ENCODE data around the gene LY9. TPM values are rescaled to one million over a fixed set of nuclear protein-coding genes. Genes with fewer than 3 reads are reported as not detected.
"Not testable (repeated sequence)": the region's sequence is repeated elsewhere in the genome, so short reads cannot be mapped to it uniquely, and the experiment has no call there.

The LY9 gene
- total RNA-seq, 1 experiment from 2014 or later = 6.9 TPM

DNA sequence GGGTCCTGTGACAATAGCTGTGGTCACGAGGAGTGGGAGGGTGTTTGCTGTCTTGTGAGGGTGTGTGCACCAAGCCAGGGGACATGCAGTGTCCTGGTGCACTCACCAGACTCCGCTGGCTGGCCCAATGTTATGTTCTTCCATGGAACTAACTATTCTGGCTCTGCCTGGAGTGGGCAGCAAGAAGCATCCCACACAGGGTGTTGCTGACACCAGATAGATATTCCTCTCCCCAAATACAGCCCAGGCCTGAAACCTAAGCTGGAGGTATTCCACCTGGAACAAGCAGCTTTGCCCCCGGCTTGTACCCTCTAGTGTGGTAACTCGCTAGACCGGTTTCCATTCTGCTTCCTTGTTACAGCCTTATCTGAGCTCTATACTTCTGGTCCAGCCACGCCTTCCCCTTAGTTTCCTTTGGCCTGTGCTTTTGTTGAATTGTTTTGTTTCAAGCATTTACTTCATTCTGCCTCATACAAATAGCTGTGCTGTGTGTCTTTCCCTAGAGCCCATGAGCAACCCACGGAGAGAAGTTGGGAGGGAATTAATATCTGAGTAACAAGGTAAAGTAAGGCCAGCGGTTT is 14.7 kb upstream of the LY9 start:
- peak overlapping the region; percentile 74 for H2AFZ ChIP-seq
- H3K9me2 ChIP-seq (ENCODE audit: insufficient read depth) = no peaks in the 10 kb centered on the region
- no peaks in the 10 kb centered on the region for H3K9me3 ChIP-seq (ENCODE audit: insufficient read depth, low read depth)
- H3K4me2 ChIP-seq = peak overlapping the region; percentile 81
- peaks cover 22% of the 10 kb centered on the region for H3F3A ChIP-seq (ENCODE audit: insufficient read depth, low read depth)
- H3K27me3 ChIP-seq (ENCODE audit: insufficient read depth, low read depth) = no peaks in the 10 kb centered on the region
- intact Hi-C loops (cut with micrococcal nuclease; ENCODE audit: unreplicated experiment) = loop anchor here (1.0 to 5.0 kb wide), 6 partner anchors 29 to 99 kb away; no protein-coding TSS in a partner anchor
- ChIA-PET POLR2A (ENCODE audit: unreplicated experiment) (interaction anchor here (0.7 to 1.0 kb wide), 3 partner anchors 33 to 315 kb away, joined by 3 read pairs; no protein-coding TSS in a partner anchor), CTCF (interaction anchor here (0.5 to 2.0 kb wide), 8 partner anchors 12 to 239 kb away, joined by 3 to 8 read pairs (median 4); no protein-coding TSS in a partner anchor)
- no peaks in the 10 kb centered on the region for H3K79me2 ChIP-seq (ENCODE audit: low read depth)
- TF ChIP-seq, protein P1, sequence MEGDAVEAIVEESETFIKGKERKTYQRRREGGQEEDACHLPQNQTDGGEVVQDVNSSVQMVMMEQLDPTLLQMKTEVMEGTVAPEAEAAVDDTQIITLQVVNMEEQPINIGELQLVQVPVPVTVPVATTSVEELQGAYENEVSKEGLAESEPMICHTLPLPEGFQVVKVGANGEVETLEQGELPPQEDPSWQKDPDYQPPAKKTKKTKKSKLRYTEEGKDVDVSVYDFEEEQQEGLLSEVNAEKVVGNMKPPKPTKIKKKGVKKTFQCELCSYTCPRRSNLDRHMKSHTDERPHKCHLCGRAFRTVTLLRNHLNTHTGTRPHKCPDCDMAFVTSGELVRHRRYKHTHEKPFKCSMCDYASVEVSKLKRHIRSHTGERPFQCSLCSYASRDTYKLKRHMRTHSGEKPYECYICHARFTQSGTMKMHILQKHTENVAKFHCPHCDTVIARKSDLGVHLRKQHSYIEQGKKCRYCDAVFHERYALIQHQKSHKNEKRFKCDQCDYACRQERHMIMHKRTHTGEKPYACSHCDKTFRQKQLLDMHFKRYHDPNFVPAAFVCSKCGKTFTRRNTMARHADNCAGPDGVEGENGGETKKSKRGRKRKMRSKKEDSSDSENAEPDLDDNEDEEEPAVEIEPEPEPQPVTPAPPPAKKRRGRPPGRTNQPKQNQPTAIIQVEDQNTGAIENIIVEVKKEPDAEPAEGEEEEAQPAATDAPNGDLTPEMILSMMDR (conservative IDR thresholded peaks at IDR 0.05) = no peak
- no peak for TF ChIP-seq EZH2 (IDR thresholded peaks at IDR 0.05; ENCODE audit: low read depth)
- peak overlapping the region; percentile 81 for H3K27ac ChIP-seq
- H3K36me3 ChIP-seq (ENCODE audit: low read depth) = no peaks in the 10 kb centered on the region
- BruUV-seq (replicated peaks) = no TSS peak
- H4K20me1 ChIP-seq (ENCODE audit: insufficient read depth) = no peaks in the 10 kb centered on the region
- peak; percentile 74 to 85 for DNase-seq
- H3K4me3 ChIP-seq = peak overlapping the region; percentile 46; the same call in 1 of the 2 replicates
- peaks cover 29% of the 10 kb centered on the region for H3K4me1 ChIP-seq (replicated peaks; ENCODE audit: insufficient read depth)

- BruUV-seq (replicated peaks) = TSS peak; percentile 59
Observed at GRCh38 chr1:160781914-160782689, 13.9 kb upstream of the LY9 start.

DNA sequence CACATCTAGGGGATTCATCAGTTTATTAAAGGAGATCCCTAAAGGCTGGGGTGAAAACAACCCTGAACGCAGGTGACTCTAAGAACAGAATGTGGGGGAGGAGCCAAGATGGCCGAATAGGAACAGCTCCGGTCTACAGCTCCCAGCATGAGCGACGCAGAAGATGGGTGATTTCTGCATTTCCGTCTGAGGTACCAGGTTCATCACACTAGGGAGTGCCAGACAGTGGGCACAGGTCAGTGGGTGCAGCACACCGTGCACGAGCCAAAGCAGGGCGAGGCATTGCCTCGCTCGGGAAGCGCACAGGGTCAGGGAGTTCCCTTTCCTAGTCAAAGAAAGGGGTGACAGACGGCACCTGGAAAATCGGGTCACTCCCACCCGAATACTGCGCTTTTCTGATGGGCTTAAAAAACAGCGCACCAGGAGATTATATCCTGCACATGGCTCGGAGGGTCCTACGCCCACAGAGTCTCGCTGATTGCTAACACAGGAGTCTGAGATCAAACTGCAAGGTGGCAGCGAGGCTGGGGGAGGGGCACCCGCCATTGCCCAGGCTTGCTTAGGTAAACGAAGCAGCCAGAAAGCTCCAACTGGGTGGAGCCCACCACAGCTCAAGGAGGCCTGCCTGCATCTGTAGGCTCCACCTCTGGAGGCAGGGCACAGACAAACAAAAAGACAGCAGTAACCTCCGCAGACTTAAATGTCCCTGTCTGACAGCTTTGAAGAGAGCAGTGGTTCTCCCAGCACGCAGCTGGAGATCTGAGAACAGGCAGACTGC is 12.8 kb upstream of the LY9 start:
- peaks cover 22% of the 10 kb centered on the region for H3F3A ChIP-seq (ENCODE audit: insufficient read depth, low read depth)
- H3K27me3 ChIP-seq (ENCODE audit: insufficient read depth, low read depth); H2AFZ ChIP-seq; H3K27ac ChIP-seq; H3K9me3 ChIP-seq (ENCODE audit: insufficient read depth, low read depth); DNase-seq; H4K20me1 ChIP-seq (ENCODE audit: insufficient read depth); H3K9me2 ChIP-seq (ENCODE audit: insufficient read depth); H3K79me2 ChIP-seq (ENCODE audit: low read depth); H3K36me3 ChIP-seq (ENCODE audit: low read depth); POLR2A ChIA-PET (ENCODE audit: unreplicated experiment); BruUV-seq (replicated peaks); H3K4me3 ChIP-seq: not testable (repeated sequence)
- intact Hi-C loops (cut with micrococcal nuclease; ENCODE audit: unreplicated experiment) = loop anchor here (5.0 kb wide), 2 partner anchors 56 to 101 kb away; no protein-coding TSS in a partner anchor
- CTCF ChIA-PET = interaction anchor here (0.6 kb wide), 1 partner anchor 172 kb away, joined by 3 read pairs; the partner anchor contains the start of gene ITLN2
- peaks cover 29% of the 10 kb centered on the region for H3K4me1 ChIP-seq (replicated peaks; ENCODE audit: insufficient read depth)
- peak overlapping the region; percentile 81; the same call in 1 of the 2 replicates for H3K4me2 ChIP-seq

More at GRCh38 chr1:160781914-160782689, 13.9 kb upstream of the LY9 start:
- H3K36me3 ChIP-seq (ENCODE audit: low read depth) = no peaks in the 10 kb centered on the region
- H3F3A ChIP-seq (ENCODE audit: insufficient read depth, low read depth) = peaks cover 22% of the 10 kb centered on the region
- peaks cover 29% of the 10 kb centered on the region for H3K4me1 ChIP-seq (replicated peaks; ENCODE audit: insufficient read depth)
- H3K27me3 ChIP-seq (ENCODE audit: insufficient read depth, low read depth) = no peaks in the 10 kb centered on the region
- TF ChIP-seq EZH2 (IDR thresholded peaks at IDR 0.05; ENCODE audit: low read depth) = no peak
- TF ChIP-seq, protein P1 (conservative IDR thresholded peaks at IDR 0.05) = no peak
- ChIA-PET POLR2A (ENCODE audit: unreplicated experiment) (interaction anchor here (0.5 to 1.0 kb wide), 5 partner anchors 12 to 103 kb away, joined by 3 to 5 read pairs (median 3); partner anchors contain the start of gene ITLN1), CTCF (interaction anchor here (0.5 to 2.0 kb wide), 6 partner anchors 13 to 401 kb away, joined by 3 to 7 read pairs (median 4); no protein-coding TSS in a partner anchor)
- no peaks in the 10 kb centered on the region for H3K9me2 ChIP-seq (ENCODE audit: insufficient read depth)
- H4K20me1 ChIP-seq (ENCODE audit: insufficient read depth) = no peaks in the 10 kb centered on the region
- intact Hi-C loops (cut with micrococcal nuclease; ENCODE audit: unreplicated experiment) = loop anchor here (1.0 to 5.0 kb wide), 6 partner anchors 28 to 100 kb away; no protein-coding TSS in a partner anchor
- H3K79me2 ChIP-seq (ENCODE audit: low read depth) = no peaks in the 10 kb centered on the region
- H3K4me2 ChIP-seq = peak overlapping the region; percentile 81
- DNase-seq = no peak
- H3K4me3 ChIP-seq = peak overlapping the region; percentile 46; the same call in 1 of the 2 replicates
- no peaks in the 10 kb centered on the region for H3K9me3 ChIP-seq (ENCODE audit: insufficient read depth, low read depth)
- peak overlapping the region; percentile 81 for H3K27ac ChIP-seq
- H2AFZ ChIP-seq = peak overlapping the region; percentile 74
